HG03565 (cell line): ENCODE data around the gene ZFHX3.

Source experiments
- ATAC-seq: cut with Tn5 transposase; IDR thresholded peaks from one replicate; pipeline ENCODE4 v1.9.1; 2021; ENCODE audit warnings: mild to moderate bottlenecking, moderate library complexity; ENCODE audit not compliant: unreplicated experiment

Gene ZFHX3

DNA sequence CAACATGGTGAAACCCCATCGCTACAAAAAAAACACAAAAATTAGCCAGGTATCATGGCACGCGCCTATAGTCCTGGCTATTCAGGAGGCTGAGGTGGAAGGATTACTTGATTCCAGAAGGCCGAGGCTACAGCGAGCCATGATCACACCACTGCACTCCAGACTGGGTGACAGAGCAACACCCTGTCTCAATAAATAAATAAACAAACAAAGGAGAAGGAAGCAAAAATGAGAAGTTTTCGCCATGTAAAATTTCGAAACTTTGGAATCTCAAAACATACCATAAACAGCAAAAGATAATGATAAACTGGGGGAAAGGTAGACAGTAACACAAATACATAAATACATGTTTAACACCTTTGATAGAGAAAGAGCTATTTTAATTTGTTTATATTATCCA, 130.9 kb downstream of the ZFHX3 start:
- no peak for ATAC-seq

DNA sequence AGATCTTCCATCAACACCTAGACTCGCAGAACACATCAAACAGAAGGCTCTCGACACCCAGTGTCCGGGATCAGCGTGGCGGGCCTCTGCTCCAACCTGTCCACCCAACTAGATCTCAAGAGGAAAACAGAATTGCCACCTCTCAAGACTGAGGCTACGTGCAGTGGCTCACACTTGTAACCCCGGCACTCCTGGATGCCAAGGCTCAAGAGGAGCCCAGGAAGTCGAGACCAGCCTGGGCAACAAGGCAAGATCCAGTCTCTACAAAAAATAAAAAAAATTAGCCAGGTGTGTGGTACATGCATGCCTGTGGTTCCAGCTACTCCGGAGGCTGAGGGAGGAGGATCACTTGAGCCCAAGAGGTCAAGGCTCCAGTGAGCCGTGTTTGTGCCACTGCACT, 132.6 kb downstream of the ZFHX3 start:
- no peak for ATAC-seq

DNA sequence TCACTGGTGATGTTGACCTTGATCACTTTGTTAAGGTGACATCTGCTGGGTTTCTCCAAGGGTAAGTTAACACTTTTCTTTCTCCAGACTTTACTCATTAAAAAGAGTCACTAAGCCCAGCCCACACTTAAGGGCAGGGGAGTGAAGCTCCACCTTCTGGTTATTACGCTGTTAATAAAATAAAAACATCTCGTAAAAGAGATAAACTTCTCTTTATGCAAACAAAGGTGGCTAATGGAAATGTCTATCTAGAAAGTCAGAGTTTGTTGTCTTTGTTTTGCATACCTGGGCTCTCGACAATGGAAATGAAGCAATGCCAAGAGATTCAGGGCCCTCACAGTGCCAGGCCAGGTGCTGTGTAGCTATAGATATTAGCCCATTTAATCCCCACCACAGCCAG, 134.4 kb downstream of the ZFHX3 start:
- ATAC-seq, result no peak

DNA sequence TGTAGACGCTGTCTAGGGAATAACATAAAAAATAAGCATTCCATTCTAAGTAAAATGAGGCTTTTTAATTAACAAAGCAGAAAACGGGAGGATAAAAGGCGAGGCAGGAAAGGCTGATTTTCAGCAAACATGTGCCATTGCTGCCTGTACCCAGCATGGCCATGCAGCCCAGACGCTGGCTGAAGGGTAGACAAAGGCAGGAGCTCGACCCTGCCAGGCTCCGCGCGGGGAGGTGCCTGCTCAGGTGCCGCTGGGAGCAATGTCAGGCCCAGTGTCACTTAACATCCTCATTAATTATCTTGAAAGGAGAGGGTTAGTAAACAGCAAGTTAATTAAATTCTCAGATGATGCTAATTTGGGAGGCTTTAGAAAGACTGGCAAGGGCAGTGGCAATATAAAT, 136.0 kb downstream of the ZFHX3 start:
- ATAC-seq, result no peak

DNA sequence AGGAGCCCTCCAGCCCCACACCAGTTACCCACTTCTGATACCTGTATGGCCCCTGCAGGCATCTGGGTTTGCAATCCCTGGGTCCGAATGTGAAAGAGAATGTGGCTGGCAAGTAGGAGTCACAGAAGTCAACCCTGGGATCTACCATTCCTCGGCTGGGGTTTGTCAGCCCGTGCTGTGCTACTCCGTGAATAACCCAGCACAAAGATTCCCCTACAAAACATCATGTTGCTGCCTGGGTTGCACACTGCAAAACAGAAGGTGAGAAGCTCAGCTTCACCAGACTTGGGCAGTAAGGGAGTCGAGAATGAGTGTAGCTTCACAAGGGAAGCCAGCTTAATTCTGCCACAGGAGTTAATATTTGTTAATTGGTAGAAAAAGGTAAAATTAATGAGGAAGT, 137.1 kb downstream of the ZFHX3 start:
- no peak for ATAC-seq

DNA sequence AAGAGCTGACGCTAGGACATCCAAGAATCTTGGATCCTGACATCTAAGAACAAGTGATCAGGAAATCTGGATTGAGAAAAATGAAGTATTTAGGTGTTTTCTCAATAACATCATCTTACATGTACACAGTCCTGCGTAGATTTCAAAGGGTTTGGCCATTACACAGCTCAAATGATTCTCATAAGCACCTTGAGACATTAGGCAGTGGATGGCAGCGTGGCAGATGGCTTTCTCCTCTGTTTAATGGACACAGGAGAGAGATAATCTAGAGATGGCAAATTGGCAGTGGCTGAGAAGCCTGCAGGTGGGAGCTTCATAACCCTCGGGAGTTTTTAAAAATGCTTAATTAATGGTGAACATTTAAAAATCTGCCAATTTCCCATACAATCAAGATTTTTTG, 137.5 kb downstream of the ZFHX3 start:
- no peak for ATAC-seq

DNA sequence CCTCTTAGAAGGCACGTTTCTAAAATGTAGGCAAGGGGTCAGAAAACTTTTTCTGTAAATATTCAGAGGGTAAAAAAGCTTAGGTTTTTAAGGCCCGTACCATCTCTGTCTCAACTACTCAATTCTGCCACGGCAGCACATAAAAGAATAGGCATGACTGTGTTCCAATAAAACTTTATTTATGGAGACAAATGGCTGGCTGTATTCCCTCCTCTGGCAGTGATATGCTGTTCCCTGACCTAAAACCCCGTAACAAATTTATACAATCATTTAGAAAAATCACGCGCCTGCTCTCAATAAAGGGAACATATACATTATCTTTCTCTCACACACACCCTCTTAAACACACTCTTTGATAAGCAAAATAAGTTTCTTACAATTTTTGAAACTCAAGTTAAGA, 138.7 kb downstream of the ZFHX3 start:
- ATAC-seq, result no peak

DNA sequence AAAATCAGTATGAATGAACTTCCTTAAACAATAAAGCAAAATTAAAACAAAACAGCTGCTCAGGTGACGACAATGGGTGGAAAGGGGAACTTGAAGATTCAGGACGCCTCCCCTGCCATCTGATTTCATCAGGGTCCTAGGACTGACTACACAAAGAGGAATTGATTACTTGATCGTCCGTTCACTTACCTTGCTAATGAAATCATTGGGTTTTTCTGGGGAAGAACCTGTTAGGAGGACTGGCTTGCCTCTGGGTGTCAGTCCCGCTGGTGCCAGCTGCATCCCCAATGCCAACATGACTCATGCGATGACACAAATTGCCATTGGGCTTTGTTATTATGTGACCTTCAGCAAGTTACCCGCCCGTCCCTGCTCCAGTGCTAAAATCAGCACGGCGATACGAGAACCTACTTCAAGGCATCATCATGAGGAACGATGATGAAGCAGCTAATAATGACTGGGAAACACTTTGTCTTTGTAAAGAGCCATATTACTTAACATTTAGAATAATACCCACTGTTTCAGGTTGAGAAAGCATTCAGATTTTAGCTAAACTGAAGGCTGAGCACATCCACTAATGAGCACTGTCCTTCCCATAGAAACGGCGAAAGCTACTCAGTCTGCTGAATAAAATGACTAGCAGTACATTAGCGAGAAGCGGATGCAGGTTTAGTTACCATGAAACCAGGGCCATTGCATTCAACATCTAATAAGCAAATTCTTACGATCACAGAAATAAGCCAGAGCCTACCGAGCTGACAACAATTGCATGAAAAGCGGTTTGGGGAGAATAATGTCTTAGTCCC, 139.4 kb downstream of the ZFHX3 start:
- no peak for ATAC-seq

DNA sequence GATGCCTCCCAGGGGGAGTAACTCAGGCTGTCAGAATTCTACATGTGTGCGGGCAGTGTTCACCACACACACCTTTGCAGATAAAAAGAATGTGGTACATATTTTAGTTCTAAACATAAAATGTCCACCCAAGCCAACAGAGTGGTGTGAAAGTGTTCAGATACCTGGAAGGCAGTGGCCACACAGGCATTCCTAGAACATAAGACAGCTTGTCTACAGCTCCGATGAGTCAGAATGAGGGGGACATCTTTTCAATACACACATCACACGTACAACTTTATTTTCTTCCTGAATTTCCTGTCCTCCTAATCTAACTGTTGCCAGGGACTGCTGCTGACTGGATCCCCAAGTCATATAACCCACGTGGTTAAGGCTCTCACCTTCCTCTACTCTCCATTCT, 142.3 kb downstream of the ZFHX3 start:
- no peak for ATAC-seq

DNA sequence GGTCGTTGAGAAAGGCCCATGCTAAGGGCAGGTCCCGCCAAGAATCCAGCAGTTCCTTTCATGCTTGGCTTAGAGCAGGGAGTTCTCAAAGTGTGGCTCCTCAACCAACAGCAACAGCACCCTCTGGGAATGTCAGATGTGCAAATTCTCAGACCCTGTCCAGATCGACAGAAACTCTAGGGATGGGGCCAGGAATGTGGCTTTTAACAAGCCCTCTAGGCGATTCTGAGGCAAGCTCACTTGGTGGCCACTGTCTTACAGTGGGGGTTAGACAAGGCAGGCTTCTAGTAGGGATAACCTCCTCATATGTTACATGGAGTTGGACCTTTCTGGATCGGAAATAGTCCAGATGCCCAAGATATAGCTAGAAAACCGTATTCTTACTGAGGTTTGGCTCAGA, 144.8 kb downstream of the ZFHX3 start:
- no peak for ATAC-seq

DNA sequence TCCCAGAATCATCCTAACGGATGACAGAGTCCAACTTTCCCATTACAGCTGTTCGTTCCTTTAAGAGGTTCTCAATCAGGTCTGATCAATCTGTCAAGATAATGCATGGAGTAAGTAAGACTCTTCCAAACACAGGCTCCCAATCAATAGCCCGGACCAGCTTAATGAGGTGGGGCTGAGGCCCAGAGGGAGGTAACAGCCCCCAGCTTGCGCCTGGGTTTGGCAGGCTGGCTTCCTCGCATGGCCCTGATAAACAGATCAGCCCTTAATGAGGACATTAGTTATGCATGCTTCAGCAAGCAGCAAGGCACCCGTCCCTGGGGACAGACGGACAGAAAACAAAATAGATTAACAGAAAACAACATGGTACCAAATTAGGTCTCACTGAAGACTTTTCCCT, 145.7 kb downstream of the ZFHX3 start:
- no peak for ATAC-seq

DNA sequence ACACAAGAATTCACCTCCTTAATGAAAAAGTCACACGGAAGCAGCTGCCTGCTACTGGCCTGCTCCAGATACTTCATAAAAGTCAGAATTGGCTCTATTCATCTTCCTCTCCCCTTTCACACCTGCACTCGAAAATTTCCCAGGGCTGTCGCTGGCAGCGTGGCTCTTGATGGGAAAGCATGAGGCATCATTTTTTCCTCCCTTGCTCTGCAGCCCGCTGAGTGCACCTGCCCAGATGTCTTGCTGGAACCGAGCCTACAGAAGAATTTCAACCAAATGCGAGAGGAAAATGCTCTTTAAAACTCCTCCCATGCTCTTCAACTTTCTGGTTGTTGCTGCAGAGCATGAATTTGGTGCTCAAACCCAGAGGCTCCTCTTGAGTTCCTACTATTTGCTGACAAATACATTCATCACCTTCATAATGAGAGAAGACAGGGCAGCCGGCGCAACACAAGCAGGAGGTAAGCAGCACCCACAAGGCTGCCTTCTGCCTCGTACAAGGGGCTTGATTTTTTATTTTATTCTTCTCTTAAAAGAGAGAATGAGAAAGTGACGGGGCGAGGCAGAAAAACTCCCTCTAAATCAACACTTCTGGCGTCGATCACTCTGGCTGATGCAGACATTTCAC, 146.8 kb downstream of the ZFHX3 start:
- ATAC-seq, result no peak

DNA sequence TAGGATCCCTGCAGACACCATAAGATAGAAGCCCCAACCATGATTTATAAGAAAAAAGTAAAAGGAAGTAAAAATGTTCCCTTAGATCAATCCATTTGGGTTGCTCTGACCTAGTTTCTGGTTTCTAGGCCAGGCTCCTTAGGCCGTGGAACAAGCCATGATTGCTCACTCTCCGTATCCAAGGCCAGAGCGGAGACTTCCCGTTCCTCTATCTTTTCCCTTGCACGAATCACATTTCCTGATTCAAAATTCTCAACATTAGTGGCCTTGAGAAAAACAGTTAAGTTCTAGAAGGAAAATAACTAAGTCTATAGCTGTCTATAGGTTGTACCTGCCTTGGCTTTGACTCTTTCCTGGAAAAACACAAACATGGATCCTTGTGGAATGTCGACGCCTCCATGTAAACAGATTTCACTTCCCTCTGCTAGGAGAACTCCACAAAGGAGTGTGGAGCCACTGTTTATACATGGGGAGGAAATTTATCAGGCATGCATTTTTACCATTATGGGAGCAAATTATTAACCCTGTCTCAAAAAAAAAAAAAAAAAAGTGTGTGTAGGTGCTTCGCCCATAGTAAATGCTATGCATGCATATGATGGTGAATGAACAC, 149.6 kb downstream of the ZFHX3 start:
- no peak for ATAC-seq

DNA sequence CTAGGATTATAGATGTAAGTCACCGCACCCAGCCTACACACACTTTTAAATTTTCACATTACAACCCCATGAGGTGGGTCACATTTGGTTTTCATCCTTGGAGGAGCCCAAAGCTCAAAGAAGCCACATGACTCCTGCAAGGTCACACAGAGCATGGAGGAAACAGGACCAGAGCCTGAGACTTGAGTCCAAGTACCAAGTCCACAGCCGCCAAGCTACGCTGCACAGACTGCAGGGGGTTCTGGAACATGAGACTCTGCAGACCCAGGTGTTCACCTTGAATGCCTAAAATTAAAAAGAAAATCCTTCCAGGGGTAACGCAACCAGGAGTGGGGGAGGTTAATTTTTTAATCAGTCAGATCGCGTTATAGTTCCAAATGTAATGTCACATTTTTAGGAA, 150.2 kb downstream of the ZFHX3 start:
- no peak for ATAC-seq

DNA sequence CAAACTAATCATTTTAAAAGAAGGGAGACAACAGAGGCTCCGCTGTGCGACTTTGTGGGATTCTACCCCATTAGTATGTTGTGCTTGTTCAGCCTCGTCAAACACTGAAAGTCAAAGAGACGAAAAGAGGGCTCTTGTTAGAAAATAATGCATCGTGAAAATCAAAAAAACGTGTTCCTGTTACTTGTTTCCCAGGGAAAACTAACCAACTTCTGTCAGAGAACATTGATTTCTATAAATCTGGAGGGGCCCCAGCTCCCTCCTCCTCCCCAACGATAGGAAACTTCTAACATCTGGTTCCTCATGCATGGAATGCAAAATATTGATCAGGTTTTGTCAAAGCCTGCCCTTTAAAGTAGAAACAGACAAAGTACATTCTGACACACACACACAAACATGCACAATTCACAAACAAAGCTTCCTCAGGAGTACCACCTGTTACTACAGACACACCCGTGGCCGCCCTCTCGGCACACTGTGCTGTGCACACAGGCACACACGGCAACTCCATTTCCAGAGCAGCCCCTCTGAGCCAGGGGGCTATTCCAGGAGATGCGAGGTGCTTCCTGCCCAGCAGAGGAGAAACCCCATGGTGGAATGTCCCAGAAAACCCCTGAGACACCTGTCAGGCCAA, 151.3 kb downstream of the ZFHX3 start:
- no peak for ATAC-seq

DNA sequence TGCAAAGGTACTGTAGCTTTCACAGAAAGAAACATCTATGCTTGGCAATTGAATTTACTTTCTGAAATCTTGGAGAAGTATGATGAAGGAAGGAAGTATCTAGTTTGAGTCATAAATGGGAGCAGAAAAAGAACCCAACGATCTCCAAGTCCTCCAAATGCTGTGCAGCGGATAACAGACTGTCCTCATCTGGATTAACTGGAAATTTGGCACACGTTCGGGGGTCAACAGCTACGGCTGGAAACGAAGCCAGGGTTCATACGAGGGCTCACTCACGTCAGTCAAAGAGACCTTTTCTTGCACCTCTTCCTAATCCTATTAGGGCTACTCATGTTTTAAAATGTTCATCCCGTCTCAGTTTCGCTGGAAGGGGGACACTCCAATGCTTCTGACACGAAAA, 152.0 kb downstream of the ZFHX3 start:
- ATAC-seq, result no peak

DNA sequence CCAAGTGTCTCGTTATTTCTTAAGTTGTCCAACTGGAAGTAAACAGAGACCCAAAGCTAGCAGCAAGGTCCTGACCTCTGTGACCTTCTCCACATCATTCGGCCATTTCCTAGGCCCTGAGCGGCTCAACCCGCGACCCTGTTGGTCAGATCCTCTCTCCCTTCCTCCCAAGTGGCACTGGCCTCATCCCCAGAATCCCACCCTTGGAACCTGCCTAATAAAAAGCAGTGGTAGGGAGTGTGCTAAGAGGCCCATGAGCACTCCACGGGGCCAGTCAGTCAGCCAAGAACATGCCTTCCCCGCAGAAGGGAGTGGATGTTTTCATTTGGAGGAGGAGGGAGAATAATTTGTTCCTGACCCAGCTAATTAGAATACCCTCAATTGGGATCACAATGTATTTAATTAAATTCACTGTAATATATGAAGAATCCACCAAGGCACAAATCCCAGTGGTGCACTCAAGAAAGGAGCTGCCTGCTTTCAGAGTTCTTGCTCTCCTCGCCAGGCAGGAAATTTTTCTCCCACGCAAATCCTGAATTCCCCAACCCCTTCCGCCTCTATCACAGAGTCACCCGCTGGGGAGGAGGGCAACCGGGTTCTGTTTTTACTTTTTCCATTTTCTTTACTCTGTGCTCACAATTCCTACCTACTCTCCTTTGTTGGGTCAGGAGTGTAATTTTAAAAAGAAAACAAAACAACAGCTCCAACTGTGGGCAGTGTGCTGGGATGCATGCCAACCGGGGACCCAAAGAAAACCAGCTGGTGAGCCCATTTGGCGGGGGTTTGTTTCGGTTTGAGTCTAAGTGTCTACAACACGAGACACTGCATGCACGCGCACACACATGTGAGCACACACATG, 153.4 kb downstream of the ZFHX3 start:
- no peak for ATAC-seq

DNA sequence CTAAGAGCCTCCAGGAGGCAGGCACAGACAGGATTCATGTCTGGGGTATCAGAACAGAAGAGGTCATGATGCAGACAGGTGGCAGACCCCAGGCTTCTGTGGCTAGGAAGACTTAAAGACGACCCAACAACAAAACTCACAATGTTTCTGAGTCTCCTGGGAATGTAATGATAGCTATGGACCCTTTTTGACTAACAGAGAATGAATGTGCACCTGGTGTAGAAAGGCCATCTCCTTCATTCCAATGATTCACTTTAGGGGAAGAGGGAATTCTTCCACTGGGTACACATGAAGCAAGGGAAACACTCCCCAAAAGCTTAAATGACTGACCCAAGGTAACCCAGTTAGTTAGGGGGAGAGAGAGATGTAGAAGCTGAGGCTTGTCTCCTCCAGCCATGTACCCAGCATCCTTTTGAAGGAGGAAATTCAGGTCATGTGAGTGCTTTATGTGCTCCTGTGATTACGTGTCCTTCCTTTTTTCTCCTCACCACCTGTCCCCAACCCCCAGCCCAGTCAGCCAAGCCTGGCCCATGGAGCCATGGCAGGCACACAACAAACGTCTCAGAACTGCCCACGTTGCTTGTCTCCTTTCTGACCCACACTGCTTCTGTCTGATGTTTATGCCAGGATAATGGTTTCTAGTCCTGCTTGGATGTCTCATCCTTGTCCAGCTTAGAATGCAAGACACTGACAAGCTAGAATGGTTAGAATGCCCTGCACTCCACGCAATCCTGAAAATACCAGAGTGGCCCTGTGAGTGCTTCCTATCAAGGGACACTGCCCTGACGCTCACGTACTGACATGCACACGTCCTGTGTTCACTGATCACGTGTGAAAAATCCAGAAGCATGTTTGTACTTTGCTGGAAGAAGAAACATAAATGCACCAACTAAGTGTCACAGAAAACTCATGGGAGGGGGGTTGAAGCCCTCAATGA, 156.4 kb downstream of the ZFHX3 start:
- ATAC-seq, result no peak

DNA sequence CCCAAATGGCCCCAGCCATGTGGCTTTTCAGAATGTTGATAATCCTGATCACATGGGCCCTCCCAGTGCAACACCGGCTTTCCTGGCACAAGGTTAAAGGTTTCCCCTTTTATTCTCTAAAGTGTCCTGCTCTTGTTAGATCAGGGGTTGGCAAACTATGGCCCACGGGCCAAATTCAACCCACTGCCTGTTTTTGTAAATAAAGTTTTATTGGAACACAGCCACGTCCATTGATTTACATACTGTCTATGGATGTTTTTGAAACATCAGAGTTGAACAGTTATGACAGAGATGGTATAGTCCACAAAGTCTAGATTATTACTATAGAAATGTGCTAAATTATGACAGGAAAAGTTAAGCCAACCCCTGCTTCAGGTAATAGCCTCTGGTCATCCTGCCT, 157.3 kb downstream of the ZFHX3 start:
- no peak for ATAC-seq
